SH-SY5Y (cell line): Measurements from ENCODE around the gene PSEN2.

Source experiments
- GATA2 ChIP-seq: IDR thresholded peaks from 2 replicates; pipeline ENCODE4 v1.6.1; 2011; ENCODE audit warnings: mild to moderate bottlenecking, low read depth, low read length
- GATA3 ChIP-seq: IDR thresholded peaks from 2 replicates; pipeline ENCODE4 v1.6.1; 2011; ENCODE audit warnings: low read depth, mild to moderate bottlenecking, low read length, moderate library complexity

PSEN2 gene

DNA sequence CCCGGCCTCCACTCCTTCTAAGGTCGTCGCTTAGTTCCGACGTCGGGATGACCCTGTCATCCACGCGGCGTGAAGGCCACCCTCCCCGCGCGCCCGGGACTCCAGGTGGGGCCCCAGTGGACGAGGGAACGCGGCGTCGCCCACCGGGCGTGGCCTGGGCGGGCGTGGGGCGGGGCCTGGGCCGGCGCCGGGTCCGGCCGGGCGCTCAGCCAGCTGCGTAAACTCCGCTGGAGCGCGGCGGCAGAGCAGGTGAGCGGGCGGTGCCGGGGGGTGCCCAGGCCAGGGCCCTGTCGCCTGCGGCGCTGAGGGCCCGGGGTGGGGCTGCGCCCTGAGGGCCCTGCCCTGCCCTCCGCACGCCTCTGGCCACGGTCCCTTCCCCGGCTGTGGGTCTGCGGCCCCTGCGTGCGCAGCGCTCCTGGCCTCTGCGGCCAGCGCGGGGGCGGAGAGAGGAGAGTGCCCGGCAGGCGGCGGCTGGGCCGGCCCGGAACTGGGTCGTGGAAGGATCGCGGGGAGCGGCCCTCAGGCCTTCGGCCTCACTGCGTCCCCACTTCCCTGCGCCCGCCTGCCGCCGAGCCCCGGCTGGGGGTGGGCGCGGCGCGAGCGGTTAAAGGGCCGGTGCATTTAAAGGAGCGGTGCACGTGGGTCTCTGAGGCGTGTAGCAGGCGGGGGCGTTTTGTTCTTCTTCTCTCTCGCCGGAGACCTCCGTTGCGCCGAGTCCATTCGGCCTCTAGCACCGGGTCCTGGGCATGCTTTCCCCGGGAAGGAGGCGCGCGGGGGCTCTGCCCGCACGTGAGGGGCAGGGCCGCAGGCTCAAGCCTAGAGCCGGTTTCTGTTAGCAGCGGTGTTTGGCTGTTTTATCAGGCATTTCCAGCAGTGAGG lies at the start of gene PSEN2:
TSS of gene PSEN2 (plus strand) at position 216 of the 879 bp plus-strand sequence. CDS start 11,292 bp downstream, outside the sequence.
- TF ChIP-seq GATA2 (no peak), GATA3 (no peak)

GRCh38 chr1:226820941-226821718 lies 49.3 kb upstream of the PSEN2 start:
- no peak for TF ChIP-seq GATA2

GRCh38 chr1:226821719-226822085 lies 48.7 kb upstream of the PSEN2 start:
- TF ChIP-seq GATA2 (peak; percentile 20; the same call in 1 of the 2 replicates), GATA3 (no peak)

DNA sequence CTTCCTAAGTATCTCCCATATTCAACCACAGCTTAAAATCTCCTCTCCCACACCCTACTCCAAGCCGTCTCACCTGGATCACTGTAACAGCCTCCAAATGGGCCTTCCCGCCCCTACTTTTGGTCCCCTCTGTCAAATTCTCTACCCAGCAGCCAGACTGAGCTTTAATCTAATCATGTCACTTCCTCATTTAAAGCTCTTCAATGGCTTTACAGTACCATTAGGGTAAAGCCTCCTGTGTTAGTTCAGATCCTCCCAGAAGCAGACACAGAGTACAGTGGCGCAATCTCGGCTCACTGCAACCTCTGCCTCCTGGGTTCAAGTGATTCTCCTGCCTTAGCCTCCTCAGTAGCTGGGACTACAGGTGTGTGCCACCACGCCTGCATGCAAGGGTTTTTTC lies 46.8 kb upstream of the PSEN2 start:
- TF ChIP-seq GATA2 = no peak
- TF ChIP-seq GATA3 = no peak

DNA sequence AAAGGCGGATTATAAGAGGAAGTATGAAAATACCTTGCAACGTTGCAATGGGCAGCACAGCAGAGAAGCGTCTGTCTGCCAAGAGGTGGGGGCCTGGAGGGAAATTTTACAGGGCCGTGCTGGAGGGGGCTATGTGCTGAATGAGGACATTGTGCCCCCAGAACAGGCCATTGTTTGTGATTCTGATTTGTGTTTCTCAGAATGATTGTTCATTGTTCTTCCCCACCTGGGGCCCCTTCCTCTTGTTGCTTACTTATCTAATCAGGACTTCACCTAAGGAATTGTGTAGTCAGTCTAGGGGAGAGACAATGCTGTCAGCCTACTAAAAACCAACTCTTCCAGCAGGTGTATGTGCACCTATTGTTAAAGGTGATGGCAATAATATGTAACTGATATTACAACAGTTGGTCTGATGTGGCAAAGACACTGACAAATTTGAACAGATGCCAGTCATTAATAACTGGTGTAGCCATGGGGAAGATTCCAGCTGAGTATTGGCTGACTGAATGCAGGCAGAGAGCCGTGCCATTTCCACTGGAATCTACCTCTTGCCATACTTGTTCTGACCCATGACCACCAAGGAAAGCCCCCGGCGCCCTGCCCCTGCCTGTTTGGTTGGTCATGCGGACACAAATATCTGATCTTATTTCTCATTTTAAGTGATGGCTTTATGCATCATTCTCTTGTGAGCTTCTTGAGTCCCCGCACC lies 45.2 kb upstream of the PSEN2 start:
- no peak for TF ChIP-seq GATA3
- TF ChIP-seq GATA2 = no peak

- no peak for TF ChIP-seq GATA3
- no peak for TF ChIP-seq GATA2
Measured at GRCh38 chr1:226825746-226826100, 44.7 kb upstream of the PSEN2 start.

GRCh38 chr1:226826479-226827261 lies 43.7 kb upstream of the PSEN2 start:
- TF ChIP-seq GATA2 (no peak), GATA3 (no peak)

DNA sequence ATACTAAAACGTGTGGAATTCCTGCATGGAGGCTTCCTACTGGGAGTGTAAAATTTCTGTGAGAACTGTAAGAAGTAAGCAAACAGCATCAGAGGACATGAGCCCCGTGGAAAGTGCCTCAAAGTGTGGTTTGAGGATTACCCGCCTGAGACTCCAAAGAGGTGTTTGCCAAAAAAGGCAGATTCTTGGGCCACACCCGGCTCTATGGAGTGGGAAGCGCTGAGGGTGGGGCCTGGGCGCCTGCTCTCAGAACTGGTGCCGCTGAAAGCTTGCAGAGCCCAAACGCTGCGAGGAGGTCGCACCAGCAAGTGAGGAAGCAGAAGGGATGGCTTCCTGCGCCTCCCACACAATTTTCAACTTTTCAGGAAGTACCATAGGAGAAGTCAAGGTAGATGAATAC lies 43.0 kb upstream of the PSEN2 start:
- TF ChIP-seq GATA2 (no peak), GATA3 (no peak)

GRCh38 chr1:226827968-226828513 lies 42.4 kb upstream of the PSEN2 start:
- TF ChIP-seq GATA3 (no peak), GATA2 (no peak)

DNA sequence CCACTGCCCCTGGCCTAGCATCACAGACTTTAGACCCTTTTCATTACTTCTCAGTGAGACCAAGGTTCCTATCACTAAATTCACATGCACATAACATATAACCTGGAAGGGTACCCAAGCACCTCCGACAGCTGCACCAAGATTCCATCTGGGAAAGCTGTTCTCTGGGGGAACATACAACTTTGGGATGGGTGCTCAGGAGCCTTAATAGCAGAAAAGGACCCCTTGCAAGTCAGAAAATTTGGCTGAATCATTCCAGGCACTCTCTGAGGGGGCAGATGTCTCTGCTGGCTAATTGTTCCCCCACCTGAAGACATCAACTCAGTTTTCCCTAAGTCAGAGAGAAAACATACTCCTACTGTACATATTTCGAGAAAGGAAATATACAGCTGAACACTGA lies 41.3 kb upstream of the PSEN2 start:
- no peak for TF ChIP-seq GATA3
- TF ChIP-seq GATA2 = no peak

GRCh38 chr1:226831953-226832352 lies 38.5 kb upstream of the PSEN2 start:
- TF ChIP-seq GATA2 (no peak), GATA3 (no peak)

GRCh38 chr1:226832613-226833012 lies 37.8 kb upstream of the PSEN2 start:
- TF ChIP-seq GATA3 = no peak
- TF ChIP-seq GATA2 = no peak

- no peak; the same call in 1 of the 2 replicates for TF ChIP-seq GATA2
Measured at GRCh38 chr1:226838456-226838855, 32.0 kb upstream of the PSEN2 start.

- TF ChIP-seq GATA2 (no peak), GATA3 (no peak)
Measured at GRCh38 chr1:226845624-226846023, 24.8 kb upstream of the PSEN2 start.
